ENCODE measurements around the gene LIN28B. TPM values are rescaled to one million over a fixed set of nuclear protein-coding genes. Genes with fewer than 3 reads are reported as not detected.
"Not testable (repeated sequence)": the region's sequence is repeated elsewhere in the genome, so short reads cannot be mapped to it uniquely, and the experiment has no call there.

The LIN28B gene
- total RNA-seq, 5 donors from 2014 or later (not counting 1 experiment from before 2014, with no cell fraction given): 0.20 to 0.41 (median 0.22) TPM; not detected in 2

GRCh38 chr6:104985875-104986274 is 29.0 kb downstream of the LIN28B start:
- CTCF ChIA-PET; H3K4me1 ChIP-seq (ENCODE audit: control insufficient read depth in 1 of 2, extremely low read depth in 1 of 2, insufficient read depth in 2 of 2, low read length in 2 of 2); H3K27ac Mint-ChIP-seq; H3K36me3 ChIP-seq (ENCODE audit: control insufficient read depth in 2 of 2, extremely low read depth in 1 of 2, insufficient read depth in 1 of 2, low read length in 1 of 2); H3K4me3 ChIP-seq (ENCODE audit: control insufficient read depth in 1 of 2, extremely low read depth in 1 of 2, low read length in 1 of 2); H3K27me3 ChIP-seq (replicated peaks in 1 of 2; ENCODE audit: control insufficient read depth in 2 of 2, extremely low read depth in 1 of 2, insufficient read depth in 2 of 2, low read length in 1 of 2); ATAC-seq (replicated peaks in 1 of 4); H3K9me3 ChIP-seq; H3K9me3 Mint-ChIP-seq; H3K4me1 Mint-ChIP-seq; H3K27ac ChIP-seq (ENCODE audit: low read length); H3K36me3 Mint-ChIP-seq; DNase-seq; H3K4me3 Mint-ChIP-seq; H3K27me3 Mint-ChIP-seq: not testable (repeated sequence)
- POLR2A ChIA-PET: interaction anchor here in 1 of 2 donors (0.6 to 0.7 kb wide), 2 partner anchors 22 to 587 kb away, joined by 4 to 6 read pairs; no protein-coding TSS in a partner anchor
- 100% methylated on average over 1 of the region's 4 CpGs for WGBS (ENCODE audit: insufficient coverage)

- ChIA-PET POLR2A (interaction anchor here in 1 of 2 donors (0.6 to 0.7 kb wide), 2 partner anchors 23 to 586 kb away, joined by 4 to 6 read pairs; no protein-coding TSS in a partner anchor), CTCF (no interaction called here)
- WGBS (ENCODE audit: insufficient coverage): 59% methylated on average over 2 of the region's 3 CpGs
- ATAC-seq (replicated peaks in 1 of 4) (no peak), DNase-seq (no peak)
- Histone ChIP-seq H3K4me1 (ENCODE audit: control insufficient read depth in 1 of 2, extremely low read depth in 1 of 2, insufficient read depth in 2 of 2, low read length in 2 of 2) (no peaks in the 10 kb centered on the region), H3K27ac (ENCODE audit: low read length) (no peak overlapping the region), H3K9me3 (no peaks in the 10 kb centered on the region), H3K4me3 (ENCODE audit: control insufficient read depth in 1 of 2, extremely low read depth in 1 of 2, low read length in 1 of 2) (no peak overlapping the region), H3K27me3 (replicated peaks in 1 of 2; ENCODE audit: control insufficient read depth in 2 of 2, extremely low read depth in 1 of 2, insufficient read depth in 2 of 2, low read length in 1 of 2) (peaks cover 0 to 2% of the 10 kb centered on the region in 2 experiments), H3K36me3 (ENCODE audit: control insufficient read depth in 2 of 2, extremely low read depth in 1 of 2, insufficient read depth in 1 of 2, low read length in 1 of 2) (no peaks in the 10 kb centered on the region)
- Mint-ChIP-seq H3K27ac (no peak overlapping the region), H3K27me3 (peaks cover 0 to 4% of the 10 kb centered on the region in 2 donors), H3K36me3 (no peaks in the 10 kb centered on the region), H3K4me1 (no peaks in the 10 kb centered on the region), H3K4me3 (no peak overlapping the region), H3K9me3 (peaks cover 0 to 3% (median 0%) of the 10 kb centered on the region in 3 donors)
Measured at GRCh38 chr6:104986625-104987024, 29.7 kb downstream of the LIN28B start.

GRCh38 chr6:104987218-104987617 is 30.3 kb downstream of the LIN28B start:
- H3K4me3 ChIP-seq (ENCODE audit: control insufficient read depth in 1 of 2, extremely low read depth in 1 of 2, low read length in 1 of 2): no peak overlapping the region
- peaks cover 0 to 3% (median 0%) of the 10 kb centered on the region in 3 donors for H3K9me3 Mint-ChIP-seq
- ATAC-seq (replicated peaks in 1 of 4) (no peak), DNase-seq (no peak)
- no peaks in the 10 kb centered on the region for H3K36me3 ChIP-seq (ENCODE audit: control insufficient read depth in 2 of 2, extremely low read depth in 1 of 2, insufficient read depth in 1 of 2, low read length in 1 of 2)
- no peaks in the 10 kb centered on the region for H3K4me1 Mint-ChIP-seq
- no peak overlapping the region for H3K4me3 Mint-ChIP-seq
- H3K27me3 Mint-ChIP-seq: no peaks in the 10 kb centered on the region
- H3K36me3 Mint-ChIP-seq: no peaks in the 10 kb centered on the region
- H3K4me1 ChIP-seq (ENCODE audit: control insufficient read depth in 1 of 2, extremely low read depth in 1 of 2, insufficient read depth in 2 of 2, low read length in 2 of 2): no peaks in the 10 kb centered on the region
- ChIA-PET POLR2A (no interaction called here), CTCF (no interaction called here)
- no peaks in the 10 kb centered on the region for H3K9me3 ChIP-seq
- 83% methylated on average over 1 of the region's 3 CpGs for WGBS (ENCODE audit: insufficient coverage)
- H3K27ac ChIP-seq (ENCODE audit: low read length): no peak overlapping the region
- no peak overlapping the region for H3K27ac Mint-ChIP-seq
- H3K27me3 ChIP-seq (replicated peaks in 1 of 2; ENCODE audit: control insufficient read depth in 2 of 2, extremely low read depth in 1 of 2, insufficient read depth in 2 of 2, low read length in 1 of 2): peaks cover 0 to 2% of the 10 kb centered on the region in 2 experiments

- Histone ChIP-seq H3K36me3 (ENCODE audit: control insufficient read depth in 2 of 2, extremely low read depth in 1 of 2, insufficient read depth in 1 of 2, low read length in 1 of 2) (no peaks in the 10 kb centered on the region), H3K27ac (ENCODE audit: low read length) (no peak overlapping the region), H3K4me1 (ENCODE audit: control insufficient read depth in 1 of 2, extremely low read depth in 1 of 2, insufficient read depth in 2 of 2, low read length in 2 of 2) (no peaks in the 10 kb centered on the region), H3K9me3 (no peaks in the 10 kb centered on the region), H3K27me3 (replicated peaks in 1 of 2; ENCODE audit: control insufficient read depth in 2 of 2, extremely low read depth in 1 of 2, insufficient read depth in 2 of 2, low read length in 1 of 2) (peaks cover 0 to 5% of the 10 kb centered on the region in 2 experiments), H3K4me3 (ENCODE audit: control insufficient read depth in 1 of 2, extremely low read depth in 1 of 2, low read length in 1 of 2) (no peak overlapping the region)
- DNase-seq: no peak
- CTCF ChIA-PET: no interaction called here
- Mint-ChIP-seq H3K9me3 (peaks cover 0 to 3% (median 0%) of the 10 kb centered on the region in 3 donors), H3K4me3 (no peak overlapping the region), H3K36me3 (no peaks in the 10 kb centered on the region), H3K27ac (no peak overlapping the region), H3K27me3 (no peaks in the 10 kb centered on the region), H3K4me1 (no peaks in the 10 kb centered on the region)
- POLR2A ChIA-PET: no interaction called here
- ATAC-seq (replicated peaks in 1 of 4): no peak
- no CpG with 5 or more reads among the region's 1 CpG for WGBS (ENCODE audit: insufficient coverage)
Measured at GRCh38 chr6:104990085-104990484, 33.2 kb downstream of the LIN28B start.

GRCh38 chr6:104991062-104991461 is 34.2 kb downstream of the LIN28B start:
- H3K27ac Mint-ChIP-seq; POLR2A ChIA-PET; ATAC-seq (replicated peaks in 1 of 4); H3K4me1 ChIP-seq (ENCODE audit: control insufficient read depth in 1 of 2, extremely low read depth in 1 of 2, insufficient read depth in 2 of 2, low read length in 2 of 2); DNase-seq; H3K27me3 ChIP-seq (replicated peaks in 1 of 2; ENCODE audit: control insufficient read depth in 2 of 2, extremely low read depth in 1 of 2, insufficient read depth in 2 of 2, low read length in 1 of 2); H3K9me3 Mint-ChIP-seq; H3K4me3 Mint-ChIP-seq; H3K4me1 Mint-ChIP-seq; H3K36me3 ChIP-seq (ENCODE audit: control insufficient read depth in 2 of 2, extremely low read depth in 1 of 2, insufficient read depth in 1 of 2, low read length in 1 of 2); H3K9me3 ChIP-seq; H3K27ac ChIP-seq (ENCODE audit: low read length); CTCF ChIA-PET; H3K27me3 Mint-ChIP-seq; H3K36me3 Mint-ChIP-seq; H3K4me3 ChIP-seq (ENCODE audit: control insufficient read depth in 1 of 2, extremely low read depth in 1 of 2, low read length in 1 of 2): not testable (repeated sequence)
- 98% methylated on average over 11 of the region's 37 CpGs for WGBS (ENCODE audit: insufficient coverage)

GRCh38 chr6:104993576-104993975 is 36.7 kb downstream of the LIN28B start:
- H3K4me3 ChIP-seq (ENCODE audit: control insufficient read depth in 1 of 2, extremely low read depth in 1 of 2, low read length in 1 of 2); H3K27ac Mint-ChIP-seq; H3K27ac ChIP-seq (ENCODE audit: low read length); POLR2A ChIA-PET; H3K36me3 Mint-ChIP-seq; H3K27me3 Mint-ChIP-seq; H3K9me3 Mint-ChIP-seq; ATAC-seq (replicated peaks in 1 of 4); H3K4me1 ChIP-seq (ENCODE audit: control insufficient read depth in 1 of 2, extremely low read depth in 1 of 2, insufficient read depth in 2 of 2, low read length in 2 of 2); H3K27me3 ChIP-seq (replicated peaks in 1 of 2; ENCODE audit: control insufficient read depth in 2 of 2, extremely low read depth in 1 of 2, insufficient read depth in 2 of 2, low read length in 1 of 2); CTCF ChIA-PET; H3K4me3 Mint-ChIP-seq; H3K4me1 Mint-ChIP-seq; H3K36me3 ChIP-seq (ENCODE audit: control insufficient read depth in 2 of 2, extremely low read depth in 1 of 2, insufficient read depth in 1 of 2, low read length in 1 of 2); H3K9me3 ChIP-seq; DNase-seq: not testable (repeated sequence)
- WGBS (ENCODE audit: insufficient coverage): 82% methylated on average over 2 of the region's 7 CpGs

- Mint-ChIP-seq H3K27ac (no peak overlapping the region), H3K4me3 (no peak overlapping the region), H3K27me3 (no peaks in the 10 kb centered on the region), H3K36me3 (no peaks in the 10 kb centered on the region), H3K9me3 (no peaks in the 10 kb centered on the region), H3K4me1 (no peaks in the 10 kb centered on the region)
- Histone ChIP-seq H3K4me1 (ENCODE audit: control insufficient read depth in 1 of 2, extremely low read depth in 1 of 2, insufficient read depth in 2 of 2, low read length in 2 of 2) (no peaks in the 10 kb centered on the region), H3K9me3 (no peaks in the 10 kb centered on the region), H3K4me3 (ENCODE audit: control insufficient read depth in 1 of 2, extremely low read depth in 1 of 2, low read length in 1 of 2) (no peak overlapping the region), H3K27me3 (replicated peaks in 1 of 2; ENCODE audit: control insufficient read depth in 2 of 2, extremely low read depth in 1 of 2, insufficient read depth in 2 of 2, low read length in 1 of 2) (peaks cover 0 to 3% of the 10 kb centered on the region in 2 experiments), H3K36me3 (ENCODE audit: control insufficient read depth in 2 of 2, extremely low read depth in 1 of 2, insufficient read depth in 1 of 2, low read length in 1 of 2) (no peaks in the 10 kb centered on the region), H3K27ac (ENCODE audit: low read length) (no peak overlapping the region)
- WGBS (ENCODE audit: insufficient coverage): no CpG with 5 or more reads among the region's 2 CpGs
- ChIA-PET CTCF (no interaction called here), POLR2A (no interaction called here)
- DNase-seq (no peak), ATAC-seq (replicated peaks in 1 of 4) (no peak)
Measured at GRCh38 chr6:104995989-104996617, 39.2 kb downstream of the LIN28B start.

Data from T-cell (primary cell).